PC-3 (cell line): ENCODE data around the gene KNTC1. TPM values are rescaled to one million over a fixed set of nuclear protein-coding genes. Genes with fewer than 3 reads are reported as not detected.
A peak's percentile ranks its signal among the peaks of the same experiment; 100 is the strongest.
"Not testable (repeated sequence)": the region's sequence is repeated elsewhere in the genome, so short reads cannot be mapped to it uniquely, and the experiment has no call there.

Source experiments
- ATAC-seq: fragments of 200-7000 bp; cut with Tn5 transposase; 2 replicates; pipeline ENCODE4 v1.9.1; 2020; ENCODE audit warnings: mild to moderate bottlenecking, moderate library complexity
- BruUV-seq: library from RNA; stranded (reverse); fragments of 400-500 nt; replicated peaks from 2 replicates; lab custom pipeline; 2021; lab: Mats Ljungman, UMichigan
- CTCF ChIA-PET: fragments of 300-600 bp; sonication (Branson Sonifier 250); formaldehyde crosslinking; loops from one replicate; lab custom pipeline; 2022; ENCODE audit warnings: antibody characterized with exemption; lab: Charles Lee
- POLR2A ChIA-PET: fragments of 300-600 bp; sonication (Branson Sonifier 250); formaldehyde crosslinking; loops from one replicate; lab custom pipeline; 2022; ENCODE audit warnings: antibody characterized with exemption; ENCODE audit not compliant: unreplicated experiment; lab: Charles Lee
- DNase-seq: peaks from one replicate; pipeline ENCODE4 v3.0.0-alpha.2; 2015
- H2AFZ ChIP-seq: fragments of 300-600 bp; sonication (generic); 2 replicates; pipeline ENCODE4 v1.6.0; 2016; ENCODE audit warnings: antibody characterized with exemption, low read length
- H3F3A ChIP-seq: fragments of 300-600 bp; sonication (generic); one replicate; pipeline ENCODE4 v1.6.0; 2017; ENCODE audit warnings: antibody characterized with exemption, low read length, control low read depth, mild to moderate bottlenecking; ENCODE audit not compliant: unreplicated experiment
- H3K27ac ChIP-seq: fragments of 300-600 bp; sonication (generic); 2 replicates; pipeline ENCODE4 v1.5.1; 2016; ENCODE audit warnings: mild to moderate bottlenecking, low read length
- H3K27me3 ChIP-seq: fragments of 300-600 bp; sonication (generic); 2 replicates; pipeline ENCODE4 v1.6.1; 2016; ENCODE audit warnings: low read length, mixed read lengths
- H3K36me3 ChIP-seq: fragments of 300-600 bp; sonication (generic); 2 replicates; pipeline ENCODE4 v1.6.1; 2016; ENCODE audit warnings: low read depth, mixed run types, low read length, mixed read lengths
- H3K4me1 ChIP-seq: fragments of 300-600 bp; sonication (generic); 2 replicates; pipeline ENCODE4 v1.5.1; 2016; ENCODE audit warnings: low read length; ENCODE audit not compliant: insufficient read depth
- H3K4me2 ChIP-seq: fragments of 300-600 bp; sonication (generic); 2 replicates; pipeline ENCODE4 v1.6.0; 2016; ENCODE audit warnings: low read length
- H3K4me3 ChIP-seq: fragments of 300-600 bp; sonication (generic); 2 replicates; pipeline ENCODE4 v1.5.1; 2016; ENCODE audit warnings: mild to moderate bottlenecking, low read length, mixed read lengths
- H3K79me2 ChIP-seq: fragments of 300-600 bp; sonication (generic); 2 replicates; pipeline ENCODE4 v1.6.1; 2017; ENCODE audit warnings: low read length, mixed read lengths
- H3K9ac ChIP-seq: fragments of 300-600 bp; sonication (generic); 2 replicates; pipeline ENCODE4 v1.6.0; 2016; ENCODE audit warnings: mild to moderate bottlenecking, low read length
- H3K9me2 ChIP-seq: fragments of 300-600 bp; sonication (generic); replicated peaks from 2 replicates; pipeline ENCODE4 v1.6.1; 2016; ENCODE audit warnings: mixed run types, low read length, mixed read lengths
- H3K9me3 ChIP-seq: fragments of 300-600 bp; sonication (generic); 2 replicates; pipeline ENCODE4 v1.6.1; 2016; ENCODE audit warnings: low read length, mixed read lengths
- H4K20me1 ChIP-seq: fragments of 300-600 bp; sonication (generic); 2 replicates; pipeline ENCODE4 v1.6.1; 2016; ENCODE audit warnings: low read length, mixed read lengths
- CTCF ChIP-seq: fragments of 300-600 bp; sonication (generic); conservative IDR thresholded peaks from 2 replicates; pipeline ENCODE4 v1.5.1; 2017; ENCODE audit warnings: antibody characterized with exemption, low read depth, mild to moderate bottlenecking, low read length
- EZH2 ChIP-seq: fragments of 300-600 bp; sonication (generic); IDR thresholded peaks from one replicate; pipeline ENCODE4 v1.6.1; 2017; ENCODE audit warnings: antibody characterized with exemption, mild to moderate bottlenecking, low read length; ENCODE audit not compliant: unreplicated experiment
- EZH2phosphoT487 ChIP-seq: fragments of 300-600 bp; sonication (generic); IDR thresholded peaks from 2 replicates; pipeline ENCODE4 v1.6.1; 2018; ENCODE audit warnings: mild to moderate bottlenecking, antibody characterized with exemption, low read length, borderline replicate concordance
- intact Hi-C: fragments of 100-400 bp; cut with micrococcal nuclease; formaldehyde crosslinking; loops from 2 replicates; pipeline ENCODE4 v1.9.0; 2023
- total RNA-seq: library from RNA; depleted of rRNA; stranded (reverse); fragments of >200 nt; gene quantifications from 2 replicates; pipeline ENCODE4 v1.2.3, GENCODE V29; 2014

KNTC1 gene
- total RNA-seq, 1 experiment from 2014 or later, result 80.3 TPM

GRCh38 chr12:122481861-122482260 is 45.2 kb upstream of the KNTC1 start:
- ChIA-PET CTCF (no interaction called here), POLR2A (no interaction called here)
- Histone ChIP-seq H4K20me1 (no peaks in the 10 kb centered on the region), H3K4me2 (no peak overlapping the region), H3K4me3 (no peak overlapping the region), H3K9me2 (no peaks in the 10 kb centered on the region), H3K36me3 (peaks cover 74% of the 10 kb centered on the region), H3K27ac (no peak overlapping the region), H2AFZ (no peak overlapping the region), H3K4me1 (no peaks in the 10 kb centered on the region), H3K9ac (no peak overlapping the region), H3K79me2 (no peaks in the 10 kb centered on the region), H3F3A (peaks cover 4% of the 10 kb centered on the region), H3K9me3 (no peaks in the 10 kb centered on the region), H3K27me3 (no peaks in the 10 kb centered on the region)
- no peak for TF ChIP-seq CTCF
- no peak for TF ChIP-seq EZH2
- no peak for TF ChIP-seq EZH2phosphoT487
- BruUV-seq, result no TSS peak
- intact Hi-C loops, result no loop called here
- no peak for ATAC-seq
- DNase-seq, result no peak

- H2AFZ ChIP-seq, result no peak overlapping the region
- peaks cover 77% of the 10 kb centered on the region for H3K36me3 ChIP-seq
- H3K79me2 ChIP-seq, result no peaks in the 10 kb centered on the region
- no peak overlapping the region for H3K9ac ChIP-seq
- CTCF ChIA-PET, result no interaction called here
- no peaks in the 10 kb centered on the region for H4K20me1 ChIP-seq
- TF ChIP-seq EZH2phosphoT487 (no peak), CTCF (no peak), EZH2 (no peak)
- BruUV-seq, result no TSS peak
- H3K9me3 ChIP-seq, result no peaks in the 10 kb centered on the region
- no peak overlapping the region for H3K4me2 ChIP-seq
- POLR2A ChIA-PET, result no interaction called here
- H3K27me3 ChIP-seq, result no peaks in the 10 kb centered on the region
- no peaks in the 10 kb centered on the region for H3K9me2 ChIP-seq
- intact Hi-C loops, result no loop called here
- no peak overlapping the region for H3K4me3 ChIP-seq
- ATAC-seq, result no peak
- no peak overlapping the region for H3K27ac ChIP-seq
- peaks cover 4% of the 10 kb centered on the region for H3F3A ChIP-seq
- H3K4me1 ChIP-seq, result no peaks in the 10 kb centered on the region
- DNase-seq, result no peak
Observed at GRCh38 chr12:122483969-122484368, 43.1 kb upstream of the KNTC1 start.

- H3F3A ChIP-seq, ATAC-seq, H3K9me3 ChIP-seq, H2AFZ ChIP-seq, CTCF ChIA-PET, intact Hi-C loops, BruUV-seq, DNase-seq, H3K27ac ChIP-seq, H3K79me2 ChIP-seq, H3K27me3 ChIP-seq, H3K4me2 ChIP-seq, POLR2A ChIA-PET, H4K20me1 ChIP-seq, H3K4me3 ChIP-seq, H3K4me1 ChIP-seq, H3K9me2 ChIP-seq, H3K9ac ChIP-seq: not testable (repeated sequence)
- H3K36me3 ChIP-seq, result peaks cover 79% of the 10 kb centered on the region
Observed at GRCh38 chr12:122484385-122484784, 42.7 kb upstream of the KNTC1 start.

- H3K4me2 ChIP-seq, H4K20me1 ChIP-seq, intact Hi-C loops, H3K4me1 ChIP-seq, H3K79me2 ChIP-seq, H3K27me3 ChIP-seq, H3K4me3 ChIP-seq, BruUV-seq, H2AFZ ChIP-seq, DNase-seq, H3K9me2 ChIP-seq, H3K9ac ChIP-seq, H3K27ac ChIP-seq, H3F3A ChIP-seq, H3K9me3 ChIP-seq: not testable (repeated sequence)
- CTCF ChIA-PET, result interaction anchor here (1.0 kb wide), 1 partner anchor 87 kb away, joined by 8 read pairs; no protein-coding TSS in a partner anchor
- H3K36me3 ChIP-seq, result peaks cover 78% of the 10 kb centered on the region
- POLR2A ChIA-PET, result interaction anchor here (0.6 kb wide), 1 partner anchor 87 kb away, joined by 3 read pairs; no protein-coding TSS in a partner anchor
- ATAC-seq, result peak; percentile 50
Observed at GRCh38 chr12:122486360-122486759, 40.7 kb upstream of the KNTC1 start.
